GM13977 (cell line): Measurements from ENCODE around the gene MED27.
A peak's percentile ranks its signal among the peaks of the same experiment; 100 is the strongest.

Experiments
- DNase-seq: peaks from one replicate; pipeline ENCODE4 v3.0.0; 2012; ENCODE audit warnings: low spot score
- in situ Hi-C: fragments of 300-500 bp; cut with MboI; formaldehyde crosslinking; loops from one replicate; pipeline ENCODE4 v1.12.0; 2022; ENCODE audit warnings: low sequenced_read_pairs, low pct_unique_long_range_greater_than_20kb, mixed read lengths, inconsistent platforms; ENCODE audit not compliant: unreplicated experiment
- TF ChIP-seq, protein P1 (sequence below): IDR thresholded peaks from 2 replicates; pipeline ENCODE4 v1.5.1; 2012; ENCODE audit warnings: mild to moderate bottlenecking, control low read depth; ENCODE audit not compliant: insufficient read depth; ENCODE audit errors: extremely low read depth, missing control alignments

The MED27 gene

DNA sequence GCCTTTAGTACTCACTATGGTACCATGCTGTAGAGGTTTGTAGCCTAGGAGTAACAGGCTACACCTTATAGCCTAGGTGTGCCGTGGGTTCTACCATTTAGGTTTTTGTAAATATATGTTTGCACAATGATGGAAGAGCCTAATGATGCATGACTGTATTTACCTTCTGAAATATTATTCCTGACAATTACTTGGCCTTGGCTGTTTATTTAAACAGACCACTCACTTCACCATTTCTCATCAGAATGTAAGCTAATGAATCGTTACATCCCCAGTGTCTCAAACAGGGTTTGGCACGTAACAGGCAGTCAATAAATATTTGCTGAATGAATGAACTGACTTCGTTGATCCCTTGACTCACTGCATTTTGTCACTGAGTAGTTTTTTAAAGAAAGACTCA is 93.1 kb downstream of the MED27 start:
- DNase-seq, result no peak
- TF ChIP-seq, protein P1, sequence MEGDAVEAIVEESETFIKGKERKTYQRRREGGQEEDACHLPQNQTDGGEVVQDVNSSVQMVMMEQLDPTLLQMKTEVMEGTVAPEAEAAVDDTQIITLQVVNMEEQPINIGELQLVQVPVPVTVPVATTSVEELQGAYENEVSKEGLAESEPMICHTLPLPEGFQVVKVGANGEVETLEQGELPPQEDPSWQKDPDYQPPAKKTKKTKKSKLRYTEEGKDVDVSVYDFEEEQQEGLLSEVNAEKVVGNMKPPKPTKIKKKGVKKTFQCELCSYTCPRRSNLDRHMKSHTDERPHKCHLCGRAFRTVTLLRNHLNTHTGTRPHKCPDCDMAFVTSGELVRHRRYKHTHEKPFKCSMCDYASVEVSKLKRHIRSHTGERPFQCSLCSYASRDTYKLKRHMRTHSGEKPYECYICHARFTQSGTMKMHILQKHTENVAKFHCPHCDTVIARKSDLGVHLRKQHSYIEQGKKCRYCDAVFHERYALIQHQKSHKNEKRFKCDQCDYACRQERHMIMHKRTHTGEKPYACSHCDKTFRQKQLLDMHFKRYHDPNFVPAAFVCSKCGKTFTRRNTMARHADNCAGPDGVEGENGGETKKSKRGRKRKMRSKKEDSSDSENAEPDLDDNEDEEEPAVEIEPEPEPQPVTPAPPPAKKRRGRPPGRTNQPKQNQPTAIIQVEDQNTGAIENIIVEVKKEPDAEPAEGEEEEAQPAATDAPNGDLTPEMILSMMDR, result no peak
- in situ Hi-C loops, result no loop called here

- no peak for DNase-seq
- in situ Hi-C loops, result no loop called here
- TF ChIP-seq, protein P1, result no peak
These were observed 93.6 kb downstream of the MED27 start for GRCh38 chr9:131986089-131986488.

GRCh38 chr9:131984564-131984963 is 95.1 kb downstream of the MED27 start:
- in situ Hi-C loops, result no loop called here
- TF ChIP-seq, protein P1, result no peak
- DNase-seq, result no peak

- in situ Hi-C loops, result no loop called here
- peak; percentile 17 for DNase-seq
- TF ChIP-seq, protein P1, result no peak
These were observed 96.9 kb downstream of the MED27 start for GRCh38 chr9:131982671-131983239.

GRCh38 chr9:131982102-131982501 is 97.6 kb downstream of the MED27 start:
- TF ChIP-seq, protein P1, result no peak
- in situ Hi-C loops, result no loop called here
- no peak for DNase-seq

GRCh38 chr9:131981116-131981776 is 98.4 kb downstream of the MED27 start:
- TF ChIP-seq, protein P1, result no peak
- DNase-seq, result no peak
- in situ Hi-C loops, result no loop called here
